CD8-positive, alpha-beta memory T cell (primary cell): ENCODE measurements around the gene FTCD. TPM values are rescaled to one million over a fixed set of nuclear protein-coding genes. Genes with fewer than 3 reads are reported as not detected.
"Not testable (repeated sequence)": the region's sequence is repeated elsewhere in the genome, so short reads cannot be mapped to it uniquely, and the experiment has no call there.

ENCODE experiments used
- CTCF ChIA-PET: fragments of 350-600 bp; sonication (Branson Sonifier 250); formaldehyde crosslinking; loops from one replicate; lab custom pipeline; 2021; ENCODE audit warnings: antibody characterized with exemption; lab: Charles Lee
- POLR2A ChIA-PET: fragments of 350-600 bp; sonication (Branson Sonifier 250); formaldehyde crosslinking; loops from one replicate; lab custom pipeline; 2021; ENCODE audit warnings: antibody characterized with exemption; lab: Charles Lee
- DNase-seq, 5 donors: peaks; one replicate each; pipeline versions ENCODE4 v3.0.0 to v3.0.0-alpha.2; 2020 to 2022; ENCODE audit warnings: mixed read lengths in 1 of 5
- H3K27ac ChIP-seq: one replicate; pipeline ENCODE4 v1.7.0; 2013; ENCODE audit warnings: low read depth, mild to moderate bottlenecking, low read length, moderate library complexity
- H3K27me3 ChIP-seq: 2 replicates; pipeline ENCODE4 v1.7.0; 2013; ENCODE audit warnings: low read length, mild to moderate bottlenecking; ENCODE audit not compliant: insufficient read depth, poor library complexity, severe bottlenecking
- H3K36me3 ChIP-seq: 2 replicates; pipeline ENCODE4 v1.7.0; 2013; ENCODE audit warnings: mild to moderate bottlenecking, low read length, moderate library complexity; ENCODE audit not compliant: insufficient read depth
- H3K4me1 ChIP-seq: 2 replicates; pipeline ENCODE4 v1.7.0; 2013; ENCODE audit warnings: mild to moderate bottlenecking, low read length, moderate library complexity; ENCODE audit not compliant: insufficient read depth
- H3K4me3 ChIP-seq: 2 replicates; pipeline ENCODE4 v1.7.0; 2013; ENCODE audit warnings: mild to moderate bottlenecking, low read length
- H3K9me3 ChIP-seq: 2 replicates; pipeline ENCODE4 v1.7.0; 2013; ENCODE audit warnings: mild to moderate bottlenecking, low read length
- H3K27ac Mint-ChIP-seq, 8 donors: one replicate each; pipeline ENCODE4 v1.8.0; 2020 to 2021; ENCODE audit warnings: mixed read lengths in 8 of 8, mild to moderate bottlenecking in 6 of 8, inconsistent platforms in 3 of 8, moderate library complexity in 3 of 8
- H3K27me3 Mint-ChIP-seq, 2 donors: one replicate each; pipeline ENCODE4 v1.8.0; 2020 to 2021; ENCODE audit warnings: mixed read lengths in 2 of 2, mild to moderate bottlenecking in 1 of 2, moderate library complexity in 1 of 2
- H3K36me3 Mint-ChIP-seq, 3 donors: one replicate each; pipeline ENCODE4 v1.8.0; 2020 to 2021; ENCODE audit warnings: mixed read lengths in 3 of 3, inconsistent platforms in 1 of 3, mild to moderate bottlenecking in 1 of 3
- H3K4me1 Mint-ChIP-seq, 3 donors: one replicate each; pipeline ENCODE4 v1.8.0; 2020 to 2021; ENCODE audit warnings: mixed read lengths in 3 of 3, inconsistent platforms in 1 of 3, mild to moderate bottlenecking in 1 of 3
- H3K4me3 Mint-ChIP-seq, 7 donors: one replicate each; pipeline ENCODE4 v1.8.0; 2020 to 2021; ENCODE audit warnings: mixed read lengths in 7 of 7, mild to moderate bottlenecking in 6 of 7, moderate library complexity in 4 of 7, inconsistent platforms in 2 of 7
- H3K9me3 Mint-ChIP-seq, 5 donors: one replicate each; pipeline ENCODE4 v1.8.0; 2020 to 2022; ENCODE audit warnings: mixed read lengths in 5 of 5, mild to moderate bottlenecking in 3 of 5, moderate library complexity in 2 of 5, inconsistent platforms in 1 of 5
- polyA plus RNA-seq: library from polyadenylated mRNA; unstranded; fragments of 300-500 nt; fragmentation: Illumina TruSeq; gene quantifications from one replicate; pipeline ENCODE4 v1.2.3, GENCODE V29; 2021
- total RNA-seq, 2 experiments: library from RNA; stranded (reverse); gene quantifications; one replicate each; pipeline ENCODE4 v1.2.3, GENCODE V29; 2021

The FTCD gene
- total and polyA plus RNA-seq, 3 experiments from 2014 or later = not detected

DNA sequence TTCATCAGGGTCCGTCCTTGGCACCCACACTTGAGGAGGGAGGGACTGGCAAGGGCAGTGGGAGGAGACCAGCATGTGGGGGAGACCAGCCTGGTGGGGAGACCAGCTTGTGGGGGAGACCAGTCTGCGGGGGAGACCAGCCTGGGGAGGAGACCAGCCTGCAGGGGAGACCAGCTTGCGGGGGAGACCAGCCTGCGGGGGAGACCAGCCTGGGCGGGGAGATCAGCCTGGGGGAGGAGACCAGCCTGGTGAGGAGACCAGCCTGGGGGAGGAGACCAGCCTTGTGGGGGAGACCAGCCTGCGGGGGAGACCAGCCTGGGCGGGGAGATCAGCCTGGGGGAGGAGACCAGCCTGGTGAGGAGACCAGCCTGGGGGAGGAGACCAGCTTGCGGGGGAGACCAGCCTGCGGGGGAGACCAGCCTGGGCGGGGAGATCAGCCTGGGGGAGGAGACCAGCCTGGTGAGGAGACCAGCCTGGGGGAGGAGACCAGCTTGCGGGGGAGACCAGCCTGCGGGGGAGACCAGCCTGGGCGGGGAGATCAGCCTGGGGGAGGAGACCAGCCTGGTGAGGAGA, 28.0 kb upstream of the FTCD start:
- Histone ChIP-seq H3K27ac (peak overlapping the region; percentile 4), H3K4me1 (peaks cover 15% of the 10 kb centered on the region)
- H3K36me3 Mint-ChIP-seq, DNase-seq, H3K9me3 Mint-ChIP-seq, H3K4me3 ChIP-seq, H3K9me3 ChIP-seq, H3K27me3 ChIP-seq, CTCF ChIA-PET, H3K36me3 ChIP-seq: not testable (repeated sequence)
- H3K4me1 Mint-ChIP-seq = peaks cover 0 to 17% (median 9%) of the 10 kb centered on the region in 3 donors
- H3K27ac Mint-ChIP-seq = peak overlapping the region in 2 of 8 donors; percentile 43 to 91
- peaks cover 0 to 16% of the 10 kb centered on the region in 2 donors for H3K27me3 Mint-ChIP-seq
- peak overlapping the region in 3 of 7 donors; percentile 28 to 70 (median 46) for H3K4me3 Mint-ChIP-seq
- POLR2A ChIA-PET = interaction anchor here (0.6 kb wide), 1 partner anchor 216 kb away, joined by 4 read pairs; no protein-coding TSS in a partner anchor

- H3K4me1 ChIP-seq = peaks cover 15% of the 10 kb centered on the region
- DNase-seq = no peak
Observed at GRCh38 chr21:46182548-46183336, 27.4 kb upstream of the FTCD start.

DNA sequence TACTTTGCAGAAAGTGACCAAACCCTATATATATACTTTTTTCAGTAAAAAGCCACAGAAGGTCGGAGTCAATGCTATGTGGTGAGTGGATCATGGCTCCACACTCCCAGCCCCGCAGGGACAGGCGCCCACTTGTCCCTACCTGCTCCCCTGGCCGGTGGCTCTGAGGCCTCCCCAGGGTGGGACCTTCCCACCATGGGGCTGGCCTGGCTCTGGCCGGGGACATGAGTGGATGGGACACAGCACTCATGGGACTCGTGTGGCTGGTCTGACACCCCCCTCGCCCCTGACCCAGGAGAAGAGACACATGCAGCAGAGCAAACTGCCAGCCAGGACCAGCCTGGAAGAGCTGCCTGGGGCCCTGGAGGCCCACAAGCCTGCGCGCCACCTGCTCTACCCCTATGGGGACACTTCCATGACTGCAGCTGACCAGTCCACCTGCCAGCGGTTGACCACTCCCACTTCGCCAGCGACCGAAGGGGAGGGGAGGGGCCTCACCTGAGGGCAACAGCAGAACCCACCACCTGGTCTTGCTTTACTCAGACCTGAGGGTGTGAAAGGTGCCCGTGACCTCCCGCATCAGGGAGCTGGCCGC, 26.7 kb upstream of the FTCD start:
- Histone ChIP-seq H3K27me3 (peaks cover 6% of the 10 kb centered on the region), H3K36me3 (no peaks in the 10 kb centered on the region), H3K9me3 (no peaks in the 10 kb centered on the region), H3K27ac (no peak overlapping the region), H3K4me1 (peaks cover 15% of the 10 kb centered on the region), H3K4me3 (no peak overlapping the region)
- H3K27ac Mint-ChIP-seq = no peak overlapping the region
- H3K4me1 Mint-ChIP-seq = peaks cover 0 to 17% (median 9%) of the 10 kb centered on the region in 3 donors
- peaks cover 1 to 16% of the 10 kb centered on the region in 2 donors for H3K27me3 Mint-ChIP-seq
- H3K9me3 Mint-ChIP-seq = peaks cover 0 to 4% (median 0%) of the 10 kb centered on the region in 5 donors
- DNase-seq = no peak
- CTCF ChIA-PET = no interaction called here
- H3K36me3 Mint-ChIP-seq = no peaks in the 10 kb centered on the region
- POLR2A ChIA-PET = no interaction called here
- H3K4me3 Mint-ChIP-seq = no peak overlapping the region

More at GRCh38 chr21:46182548-46183336, 27.4 kb upstream of the FTCD start:
- H3K9me3 ChIP-seq = no peaks in the 10 kb centered on the region
- peak overlapping the region; percentile 4 for H3K27ac ChIP-seq
- peaks cover 0 to under 1% (median 0%) of the 10 kb centered on the region in 5 donors for H3K9me3 Mint-ChIP-seq
- peaks cover 1 to 16% of the 10 kb centered on the region in 2 donors for H3K27me3 Mint-ChIP-seq
- CTCF ChIA-PET = no interaction called here
- no peaks in the 10 kb centered on the region for H3K36me3 Mint-ChIP-seq
- H3K4me3 Mint-ChIP-seq = peak overlapping the region in 3 of 7 donors; percentile 28 to 70 (median 46)
- H3K36me3 ChIP-seq = no peaks in the 10 kb centered on the region
- H3K4me3 ChIP-seq = no peak overlapping the region
- H3K4me1 Mint-ChIP-seq = peaks cover 0 to 17% (median 9%) of the 10 kb centered on the region in 3 donors
- peaks cover 6% of the 10 kb centered on the region for H3K27me3 ChIP-seq
- peak overlapping the region in 2 of 8 donors; percentile 43 to 91 for H3K27ac Mint-ChIP-seq
- POLR2A ChIA-PET = interaction anchor here (0.6 kb wide), 1 partner anchor 215 kb away, joined by 4 read pairs; no protein-coding TSS in a partner anchor

- no peak overlapping the region for H3K27ac Mint-ChIP-seq
- no peaks in the 10 kb centered on the region for H3K9me3 ChIP-seq
- no peak overlapping the region for H3K4me3 ChIP-seq
- H3K4me1 Mint-ChIP-seq = peaks cover 0 to 17% (median 9%) of the 10 kb centered on the region in 3 donors
- peaks cover 1 to 16% of the 10 kb centered on the region in 2 donors for H3K27me3 Mint-ChIP-seq
- H3K27me3 ChIP-seq = peaks cover 6% of the 10 kb centered on the region
- no peak overlapping the region for H3K27ac ChIP-seq
- H3K9me3 Mint-ChIP-seq = peaks cover 0 to 4% (median 0%) of the 10 kb centered on the region in 5 donors
- peak overlapping the region in 1 of 7 donors; percentile 6 for H3K4me3 Mint-ChIP-seq
- H3K36me3 Mint-ChIP-seq = peaks cover 0 to 5% (median 0%) of the 10 kb centered on the region in 3 donors
- H3K4me1 ChIP-seq = peaks cover 15% of the 10 kb centered on the region
- no peak for DNase-seq
- ChIA-PET CTCF (no interaction called here), POLR2A (no interaction called here)
- H3K36me3 ChIP-seq = no peaks in the 10 kb centered on the region
Observed at GRCh38 chr21:46181436-46181835, 26.1 kb upstream of the FTCD start.

GRCh38 chr21:46180778-46181391, 25.5 kb upstream of the FTCD start:
- DNase-seq = no peak
- Mint-ChIP-seq H3K27ac (no peak overlapping the region), H3K36me3 (peaks cover 0 to 10% (median 0%) of the 10 kb centered on the region in 3 donors), H3K27me3 (peaks cover 3 to 21% of the 10 kb centered on the region in 2 donors), H3K4me1 (peaks cover 0 to 17% (median 9%) of the 10 kb centered on the region in 3 donors), H3K4me3 (no peak overlapping the region), H3K9me3 (peaks cover 0 to 9% (median 5%) of the 10 kb centered on the region in 5 donors)
- Histone ChIP-seq H3K27me3 (peaks cover 6% of the 10 kb centered on the region), H3K27ac (no peak overlapping the region), H3K36me3 (no peaks in the 10 kb centered on the region), H3K4me3 (no peak overlapping the region), H3K4me1 (peaks cover 15% of the 10 kb centered on the region), H3K9me3 (no peaks in the 10 kb centered on the region)
- CTCF ChIA-PET = no interaction called here
- POLR2A ChIA-PET = no interaction called here

- Mint-ChIP-seq H3K27ac (no peak overlapping the region), H3K9me3 (peaks cover 3 to 13% (median 10%) of the 10 kb centered on the region in 5 donors), H3K36me3 (peaks cover 0 to 17% (median 0%) of the 10 kb centered on the region in 3 donors), H3K27me3 (peaks cover 3 to 21% of the 10 kb centered on the region in 2 donors), H3K4me1 (peaks cover 0 to 12% (median 7%) of the 10 kb centered on the region in 3 donors), H3K4me3 (peak overlapping the region in 1 of 7 donors; percentile 9)
- POLR2A ChIA-PET = no interaction called here
- H3K9me3 ChIP-seq = no peaks in the 10 kb centered on the region
- H3K27ac ChIP-seq = no peak overlapping the region
- peaks cover 6% of the 10 kb centered on the region for H3K27me3 ChIP-seq
- no peak for DNase-seq
- no peak overlapping the region for H3K4me3 ChIP-seq
- CTCF ChIA-PET = no interaction called here
- peaks cover 11% of the 10 kb centered on the region for H3K4me1 ChIP-seq
- H3K36me3 ChIP-seq = no peaks in the 10 kb centered on the region
Observed at GRCh38 chr21:46180079-46180722, 24.8 kb upstream of the FTCD start.

- Mint-ChIP-seq H3K27ac (peak overlapping the region in 1 of 8 donors; percentile 47), H3K36me3 (peaks cover 0 to 22% (median 0%) of the 10 kb centered on the region in 3 donors), H3K4me3 (no peak overlapping the region), H3K9me3 (peaks cover 8 to 18% (median 15%) of the 10 kb centered on the region in 5 donors), H3K27me3 (peaks cover 5 to 21% of the 10 kb centered on the region in 2 donors), H3K4me1 (peaks cover 0 to 7% (median 3%) of the 10 kb centered on the region in 3 donors)
- ChIA-PET CTCF (no interaction called here), POLR2A (no interaction called here)
- Histone ChIP-seq H3K4me1 (peaks cover 6% of the 10 kb centered on the region), H3K27ac (no peak overlapping the region), H3K36me3 (no peaks in the 10 kb centered on the region), H3K9me3 (no peaks in the 10 kb centered on the region), H3K27me3 (peaks cover 6% of the 10 kb centered on the region), H3K4me3 (no peak overlapping the region)
- no peak for DNase-seq
Observed at GRCh38 chr21:46179708-46180078, 24.3 kb upstream of the FTCD start.
